PC-3 (cell line): ENCODE measurements around the gene PIRT.

Source experiments
- CTCF ChIP-seq: fragments of 300-600 bp; sonication (generic); conservative IDR thresholded peaks from 2 replicates; pipeline ENCODE4 v1.5.1; 2017; ENCODE audit warnings: antibody characterized with exemption, low read depth, mild to moderate bottlenecking, low read length
- EZH2 ChIP-seq: fragments of 300-600 bp; sonication (generic); IDR thresholded peaks from one replicate; pipeline ENCODE4 v1.6.1; 2017; ENCODE audit warnings: antibody characterized with exemption, mild to moderate bottlenecking, low read length; ENCODE audit not compliant: unreplicated experiment
- EZH2phosphoT487 ChIP-seq: fragments of 300-600 bp; sonication (generic); IDR thresholded peaks from 2 replicates; pipeline ENCODE4 v1.6.1; 2018; ENCODE audit warnings: mild to moderate bottlenecking, antibody characterized with exemption, low read length, borderline replicate concordance

GRCh38 chr17:10870336-10871050 lies 32.6 kb upstream of the PIRT start:
- TF ChIP-seq CTCF (no peak), EZH2phosphoT487 (no peak), EZH2 (no peak)
